ENCODE measurements around the gene CACNG8. TPM values are rescaled to one million over a fixed set of nuclear protein-coding genes. Genes with fewer than 3 reads are reported as not detected.

The CACNG8 gene
- total RNA-seq, 4 donors from 2014 or later = not detected

- 75 to 79% methylated on average over 1 to 7 of the region's 13 CpGs for WGBS, 2 donors
- H3K4me3 ChIP-seq = peak overlapping the region in 2 of 4 donors; percentile 42 to 61
- no peak overlapping the region for H3K27ac ChIP-seq
- no peaks in the 10 kb centered on the region for H3K36me3 ChIP-seq
- H3K4me1 ChIP-seq = peaks cover 4 to 46% (median 16%) of the 10 kb centered on the region in 3 donors
- DNase-seq = no peak
- H3K9me3 ChIP-seq = peaks cover 0 to 3% (median 0%) of the 10 kb centered on the region in 3 donors
- peaks cover 3 to 82% (median 12%) of the 10 kb centered on the region in 4 donors for H3K27me3 ChIP-seq
- intact Hi-C loops (cut with DNase I) = no loop called here
- TF ChIP-seq POLR2A (IDR thresholded peaks at IDR 0.05) = no peak
- no peak for TF ChIP-seq CTCF (IDR thresholded peaks at IDR 0.05)
Measured at GRCh38 chr19:53981376-53981951, 18.7 kb downstream of the CACNG8 start.

DNA sequence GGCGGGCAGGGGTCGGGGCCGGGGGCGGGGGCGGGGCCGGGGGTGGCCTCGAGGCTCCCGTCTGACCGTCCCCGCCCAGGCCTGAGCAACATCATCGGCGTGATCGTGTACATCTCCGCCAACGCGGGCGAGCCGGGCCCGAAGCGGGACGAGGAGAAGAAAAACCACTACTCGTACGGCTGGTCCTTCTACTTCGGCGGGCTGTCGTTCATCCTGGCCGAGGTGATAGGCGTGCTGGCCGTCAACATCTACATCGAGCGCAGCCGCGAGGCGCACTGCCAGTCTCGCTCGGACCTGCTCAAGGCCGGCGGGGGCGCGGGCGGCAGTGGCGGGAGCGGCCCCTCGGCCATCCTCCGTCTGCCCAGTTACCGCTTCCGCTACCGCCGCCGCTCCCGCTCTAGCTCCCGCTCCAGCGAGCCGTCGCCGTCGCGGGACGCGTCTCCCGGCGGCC is 19.3 kb downstream of the CACNG8 start:
- Histone ChIP-seq H3K9me3 (peaks cover 0 to 3% (median 0%) of the 10 kb centered on the region in 3 donors), H3K36me3 (no peaks in the 10 kb centered on the region), H3K27me3 (peaks cover 3 to 77% (median 12%) of the 10 kb centered on the region in 4 donors), H3K4me1 (peaks cover 4 to 46% (median 16%) of the 10 kb centered on the region in 3 donors), H3K4me3 (peak overlapping the region in 3 of 4 donors; percentile 27 to 61 (median 42)), H3K27ac (peak overlapping the region in 2 of 4 donors; percentile 29 to 34)
- WGBS, 2 donors = 0% methylated on average over 3 of the region's 62 CpGs; no CpG with 5 or more reads in 1 of the 2 donors
- TF ChIP-seq CTCF (IDR thresholded peaks at IDR 0.05) = no peak
- TF ChIP-seq POLR2A (IDR thresholded peaks at IDR 0.05) = no peak
- DNase-seq = no peak
- intact Hi-C loops (cut with DNase I) = no loop called here

DNA sequence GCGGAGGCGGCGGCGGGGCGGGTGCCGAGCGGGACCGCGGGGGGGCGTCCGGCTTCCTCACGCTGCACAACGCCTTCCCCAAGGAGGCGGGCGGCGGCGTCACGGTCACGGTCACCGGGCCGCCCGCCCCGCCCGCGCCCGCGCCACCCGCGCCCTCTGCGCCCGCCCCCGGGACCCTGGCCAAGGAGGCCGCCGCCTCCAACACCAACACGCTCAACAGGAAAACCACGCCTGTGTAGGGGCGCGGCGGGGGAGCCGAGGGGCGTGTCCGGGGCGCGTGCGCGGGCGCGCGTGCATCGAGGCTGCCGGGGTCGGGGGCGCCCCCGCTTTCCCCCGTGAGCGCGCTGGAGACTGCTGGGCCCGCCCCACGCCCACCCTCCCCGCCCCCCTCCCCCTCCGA is 19.9 kb downstream of the CACNG8 start:
- no peak for TF ChIP-seq CTCF (IDR thresholded peaks at IDR 0.05)
- TF ChIP-seq POLR2A (IDR thresholded peaks at IDR 0.05) = no peak
- no CpG with 5 or more reads among the region's 61 CpGs for WGBS, 2 donors
- intact Hi-C loops (cut with DNase I) = no loop called here
- peak overlapping the region in 2 of 4 donors; percentile 42 to 61 for H3K4me3 ChIP-seq
- peaks cover 4 to 45% (median 16%) of the 10 kb centered on the region in 3 donors for H3K4me1 ChIP-seq
- peaks cover 3 to 71% (median 12%) of the 10 kb centered on the region in 4 donors for H3K27me3 ChIP-seq
- H3K36me3 ChIP-seq = no peaks in the 10 kb centered on the region
- no peak overlapping the region for H3K27ac ChIP-seq
- DNase-seq = no peak
- peaks cover 0 to 3% (median 0%) of the 10 kb centered on the region in 3 donors for H3K9me3 ChIP-seq

GRCh38 chr19:53983457-53984289 is 20.9 kb downstream of the CACNG8 start:
- Histone ChIP-seq H3K36me3 (no peaks in the 10 kb centered on the region), H3K4me3 (no peak overlapping the region), H3K27me3 (peaks cover 3 to 68% (median 8%) of the 10 kb centered on the region in 4 donors), H3K27ac (no peak overlapping the region), H3K4me1 (peaks cover 0 to 36% (median 11%) of the 10 kb centered on the region in 3 donors), H3K9me3 (peaks cover 0 to 3% (median 0%) of the 10 kb centered on the region in 3 donors)
- intact Hi-C loops (cut with DNase I) = no loop called here
- TF ChIP-seq POLR2A (IDR thresholded peaks at IDR 0.05) (no peak), CTCF (IDR thresholded peaks at IDR 0.05) (no peak)
- no peak for DNase-seq
- WGBS, 2 donors = 71 to 77% methylated on average over 23 to 24 of the region's 24 CpGs

DNA sequence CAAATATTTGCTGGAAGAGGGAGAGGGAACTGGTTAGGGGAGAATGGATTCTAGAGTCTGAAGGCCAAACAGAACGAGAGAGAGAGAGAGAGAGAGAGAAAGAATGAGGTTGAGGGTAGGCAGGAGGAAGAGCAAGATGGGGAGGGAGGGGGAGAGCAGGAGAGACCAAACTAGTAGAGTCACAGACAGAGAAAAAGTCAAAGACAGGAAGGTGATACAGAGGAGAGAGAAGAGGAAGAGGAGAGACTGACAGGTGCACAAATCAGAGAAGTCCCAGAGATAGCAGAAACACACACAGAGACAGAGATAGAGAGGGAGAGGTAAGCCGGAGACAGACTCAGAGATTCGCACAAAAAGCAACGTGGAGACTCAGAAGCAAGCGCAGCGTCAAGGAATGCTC is 23.1 kb downstream of the CACNG8 start:
- no peak for DNase-seq
- TF ChIP-seq CTCF (IDR thresholded peaks at IDR 0.05) (no peak), POLR2A (IDR thresholded peaks at IDR 0.05) (no peak)
- Histone ChIP-seq H3K4me3 (no peak overlapping the region), H3K36me3 (no peaks in the 10 kb centered on the region), H3K27me3 (peaks cover 0 to 60% (median 0%) of the 10 kb centered on the region in 4 donors), H3K4me1 (peaks cover 0 to 18% (median 11%) of the 10 kb centered on the region in 3 donors), H3K9me3 (peaks cover 0 to 3% (median 0%) of the 10 kb centered on the region in 3 donors), H3K27ac (no peak overlapping the region)
- 71 to 76% methylated on average over 6 of the region's 6 CpGs for WGBS, 2 donors
- intact Hi-C loops (cut with DNase I) = no loop called here
